ENCODE results near the gene SSX2IP.
"Not testable (repeated sequence)": the region's sequence is repeated elsewhere in the genome, so short reads cannot be mapped to it uniquely, and the experiment has no call there.

SSX2IP gene

GRCh38 chr1:84675106-84675505 lies 15.2 kb downstream of the SSX2IP start:
- no peak for DNase-seq

- no peak for DNase-seq
These were observed 15.6 kb downstream of the SSX2IP start for GRCh38 chr1:84674705-84675104.

GRCh38 chr1:84674021-84674420 lies 16.2 kb downstream of the SSX2IP start:
- DNase-seq, result no peak

GRCh38 chr1:84672080-84672854 lies 18.0 kb downstream of the SSX2IP start:
- no peak for DNase-seq

- no peak for DNase-seq
These were observed 20.4 kb downstream of the SSX2IP start for GRCh38 chr1:84669831-84670230.

- no peak for DNase-seq
These were observed 22.1 kb downstream of the SSX2IP start for GRCh38 chr1:84668185-84668584.

- DNase-seq, result no peak
These were observed 24.5 kb downstream of the SSX2IP start for GRCh38 chr1:84665703-84666317.

GRCh38 chr1:84653130-84653677 lies 37.1 kb downstream of the SSX2IP start:
- DNase-seq, result no peak

- no peak for DNase-seq
These were observed 45.8 kb downstream of the SSX2IP start for GRCh38 chr1:84644472-84644871.

- DNase-seq, result no peak
These were observed 47.1 kb downstream of the SSX2IP start for GRCh38 chr1:84643183-84643582.

- DNase-seq, result no peak
These were observed 47.5 kb downstream of the SSX2IP start for GRCh38 chr1:84642774-84643173.

- DNase-seq, result not testable (repeated sequence)
These were observed 50.5 kb downstream of the SSX2IP start for GRCh38 chr1:84639731-84640130.

- no peak for DNase-seq
These were observed 54.8 kb downstream of the SSX2IP start for GRCh38 chr1:84635429-84635828.

GRCh38 chr1:84634536-84635205 lies 55.6 kb downstream of the SSX2IP start:
- DNase-seq, result no peak

GRCh38 chr1:84632673-84633434 lies 57.4 kb downstream of the SSX2IP start:
- DNase-seq, result peak in 1 of 2 experiments; percentile 4

GRCh38 chr1:84632137-84632536 lies 58.1 kb downstream of the SSX2IP start:
- no peak for DNase-seq

- no peak for DNase-seq
These were observed 65.4 kb downstream of the SSX2IP start for GRCh38 chr1:84624876-84625275.

GRCh38 chr1:84621553-84621952 lies 68.7 kb downstream of the SSX2IP start:
- no peak for DNase-seq

- peak in 1 of 2 experiments; percentile 73 for DNase-seq
These were observed 69.4 kb downstream of the SSX2IP start for GRCh38 chr1:84620720-84621313.

- peak; percentile 8 to 52 for DNase-seq
These were observed 70.7 kb downstream of the SSX2IP start for GRCh38 chr1:84619383-84620102.

GRCh38 chr1:84617349-84617748 lies 72.9 kb downstream of the SSX2IP start:
- no peak for DNase-seq

GRCh38 chr1:84615790-84616189 lies 74.5 kb downstream of the SSX2IP start:
- DNase-seq, result no peak
